ENCODE results near the gene G6PC1.

DNA sequence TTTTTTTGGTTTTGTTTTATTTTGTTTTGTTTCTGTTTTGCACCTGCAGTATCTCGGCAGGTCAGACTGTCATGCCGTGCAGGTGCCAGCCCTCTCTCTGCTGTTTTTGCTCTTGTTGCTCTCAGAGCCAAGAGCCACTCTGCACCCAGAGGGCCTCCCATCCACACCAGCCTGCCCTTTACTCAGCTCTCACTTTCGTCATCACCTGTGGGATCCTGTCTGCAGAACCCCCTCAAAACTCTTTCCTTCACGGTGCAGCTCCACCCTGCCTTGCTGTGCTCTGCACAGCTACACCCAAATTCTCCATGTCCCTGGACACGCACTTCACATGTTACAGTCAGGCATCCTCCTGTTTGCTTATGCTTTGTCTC, 47.0 kb upstream of the G6PC1 start:
- no peak for TF ChIP-seq EZH2 (IDR thresholded peaks at IDR 0.05; ENCODE audit: insufficient read depth, poor library complexity, severe bottlenecking)
- TF ChIP-seq EZH2phosphoT487 (IDR thresholded peaks at IDR 0.05; ENCODE audit: insufficient read depth, low read depth) = no peak

Data from GM23248 (cell line).